Inferior parietal cortex (tissue), 1 donor: ENCODE results near the gene PLEKHA6.

ENCODE experiments used
- DNase-seq: peaks from one replicate; pipeline ENCODE4 v3.0.0-alpha.2; 2016; ENCODE audit errors: extremely low spot score

The PLEKHA6 gene

DNA sequence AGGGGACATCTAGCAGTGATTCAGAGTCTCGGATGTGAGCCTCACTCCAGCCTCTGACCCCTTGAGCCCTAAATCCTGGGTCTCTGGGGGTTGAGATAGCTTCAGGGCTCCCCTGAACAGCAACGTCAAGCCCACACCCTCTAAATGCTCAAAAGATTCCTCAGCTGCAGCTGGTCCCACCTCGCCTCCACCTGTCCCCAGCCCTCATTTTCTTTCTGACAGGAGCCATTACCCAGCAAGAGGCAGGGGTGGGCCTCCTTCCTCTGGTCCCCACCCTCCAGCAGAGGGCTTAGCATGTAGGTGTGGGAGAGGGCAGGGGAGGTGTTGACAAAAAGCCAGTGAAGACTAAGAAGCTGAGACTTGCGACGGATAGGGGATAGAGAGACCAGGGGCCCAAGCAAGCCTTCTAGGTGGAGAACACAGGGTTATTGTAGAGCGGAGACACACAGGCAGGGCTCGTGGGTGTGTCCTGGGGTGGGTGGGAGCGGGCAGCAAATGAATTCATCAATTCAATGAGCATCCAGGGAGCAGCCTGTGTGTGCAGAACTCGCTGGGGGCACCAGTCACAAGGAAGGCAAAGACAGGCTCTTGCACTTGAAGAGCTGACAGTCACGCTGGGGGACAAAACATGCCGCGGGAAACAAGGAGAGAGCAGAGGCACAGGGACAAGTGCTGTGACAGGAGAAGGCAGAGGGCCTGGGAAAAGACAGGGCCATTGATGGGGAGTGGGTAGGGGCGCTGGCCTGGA, 97.0 kb downstream of the PLEKHA6 start:
- DNase-seq: no peak

DNA sequence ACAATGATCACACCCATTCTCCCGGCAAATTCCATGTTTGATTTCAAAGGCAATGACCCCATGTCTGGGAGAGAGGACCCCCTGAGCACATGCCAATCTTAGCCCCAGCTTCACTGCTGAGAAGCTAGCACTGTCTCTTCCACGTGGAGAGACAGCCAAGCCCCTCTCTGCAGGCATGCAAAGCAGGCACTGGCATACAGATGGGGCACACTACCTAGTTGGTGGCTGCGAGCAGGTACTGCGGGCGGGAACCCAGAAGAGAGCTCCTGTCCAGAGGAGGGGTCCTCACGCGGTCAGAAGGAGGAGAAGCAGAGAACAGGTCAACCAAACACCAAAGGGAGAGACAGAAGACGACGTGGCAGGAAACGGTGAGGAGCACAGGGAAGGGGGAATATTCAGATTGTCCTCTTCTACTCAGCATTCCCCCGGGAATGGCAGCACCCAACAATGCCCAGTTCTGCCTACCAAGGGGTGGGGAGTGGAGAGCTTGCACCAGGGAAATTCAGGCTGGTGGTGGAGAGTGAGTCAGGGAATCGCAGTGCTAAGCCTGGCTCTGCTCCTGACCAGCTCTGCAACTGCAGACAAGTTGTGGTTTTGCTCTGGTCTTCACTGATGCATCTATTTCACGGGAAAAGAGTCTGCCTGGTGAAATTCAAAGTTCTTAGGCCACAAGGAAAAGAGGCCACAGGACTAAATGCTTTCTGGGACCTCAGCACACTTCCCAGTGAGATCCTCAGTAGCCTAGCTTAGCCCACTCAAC, 97.8 kb downstream of the PLEKHA6 start:
- DNase-seq: no peak

DNA sequence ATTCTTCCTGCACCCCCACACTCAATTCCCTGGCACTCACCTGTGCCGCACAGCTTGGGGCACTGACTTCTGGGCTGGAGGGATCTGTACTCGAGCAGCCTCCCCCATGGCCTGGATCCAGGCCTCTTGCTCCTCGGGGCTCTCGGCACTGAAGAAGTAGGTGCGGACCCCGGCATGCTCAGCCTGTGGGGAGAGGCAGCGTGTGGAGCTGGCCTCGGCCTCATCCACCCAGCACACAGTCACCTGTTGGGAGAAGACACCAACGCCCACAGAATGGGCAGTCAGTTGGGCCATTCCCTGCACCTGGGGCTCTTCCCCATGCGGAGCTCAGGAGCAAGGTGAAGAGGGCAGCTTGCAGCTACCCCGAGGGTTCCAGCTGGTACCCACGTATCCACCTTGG, 98.5 kb downstream of the PLEKHA6 start:
- no peak for DNase-seq

DNA sequence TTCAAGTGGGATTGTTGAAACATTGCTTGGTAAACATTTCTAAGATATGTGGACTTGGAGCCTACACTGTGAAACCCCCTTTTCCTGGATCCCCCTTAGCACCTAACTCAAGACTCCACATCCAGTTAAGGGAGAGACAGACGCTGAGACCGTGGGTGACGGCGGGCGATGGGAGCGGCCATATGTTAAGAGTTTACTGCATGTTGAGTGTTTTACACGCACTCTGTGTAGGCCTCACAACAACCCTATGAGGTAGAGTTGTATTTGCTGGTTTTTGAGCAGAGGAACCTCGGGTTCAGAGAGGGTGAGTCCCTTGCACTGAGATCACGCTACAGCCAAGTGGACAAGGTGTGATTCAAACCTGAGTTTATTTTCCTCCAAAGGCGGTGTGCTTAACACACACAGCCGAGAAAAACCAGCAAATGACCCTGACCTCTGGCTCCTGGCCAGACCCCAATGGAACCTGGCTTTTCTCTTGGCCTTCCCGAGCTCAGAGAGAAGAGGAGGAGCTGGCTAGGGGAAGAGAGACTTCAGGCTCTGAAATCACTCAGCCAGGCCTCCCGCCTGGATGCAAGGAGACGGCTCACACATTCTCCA, 99.0 kb downstream of the PLEKHA6 start:
- no peak for DNase-seq

- no peak for DNase-seq
Observed at GRCh38 chr1:204259782-204260181, 99.9 kb downstream of the PLEKHA6 start.

DNA sequence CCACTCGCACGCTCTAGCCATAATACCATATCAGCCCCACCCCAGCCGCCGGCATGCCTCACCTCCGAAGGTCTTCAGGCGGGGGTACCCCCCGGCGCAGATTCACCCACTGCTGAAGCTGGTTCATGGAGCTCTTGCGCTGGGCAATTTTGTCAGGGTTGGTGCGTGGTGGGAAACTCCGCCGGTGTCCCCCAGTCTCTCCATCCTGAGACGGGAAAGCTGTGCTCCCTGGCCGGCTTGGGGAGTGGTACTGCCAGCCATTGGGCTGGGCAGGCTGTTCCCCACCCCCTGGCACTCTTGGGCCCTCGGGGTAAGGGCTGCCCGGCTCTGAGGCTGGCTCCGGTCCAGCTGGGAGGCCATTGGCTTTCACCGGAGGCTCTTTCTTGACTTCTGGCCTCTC, 100.5 kb downstream of the PLEKHA6 start:
- no peak for DNase-seq

- DNase-seq: peak; percentile 63
Observed at GRCh38 chr1:204258213-204259115, 101.3 kb downstream of the PLEKHA6 start.

DNA sequence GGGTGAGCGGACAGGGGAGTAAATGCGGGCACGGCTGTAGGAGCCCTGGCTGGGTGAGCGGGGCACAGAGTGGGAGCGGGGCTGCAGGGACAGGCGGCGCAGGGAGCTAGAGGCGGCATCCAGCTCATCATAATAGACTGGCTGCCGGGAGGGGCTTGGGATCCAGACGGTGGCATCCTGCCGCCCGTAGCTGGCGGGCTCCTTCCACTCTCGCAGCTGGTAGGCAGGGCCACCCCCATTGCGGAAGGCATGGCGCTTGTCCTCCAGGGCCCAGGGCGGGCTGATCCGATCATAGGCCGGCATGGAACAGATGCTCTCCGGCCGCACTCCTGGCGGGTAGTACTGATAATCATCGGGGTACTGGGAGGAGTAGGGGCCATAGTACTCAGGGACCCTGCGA, 102.3 kb downstream of the PLEKHA6 start:
- no peak for DNase-seq

DNA sequence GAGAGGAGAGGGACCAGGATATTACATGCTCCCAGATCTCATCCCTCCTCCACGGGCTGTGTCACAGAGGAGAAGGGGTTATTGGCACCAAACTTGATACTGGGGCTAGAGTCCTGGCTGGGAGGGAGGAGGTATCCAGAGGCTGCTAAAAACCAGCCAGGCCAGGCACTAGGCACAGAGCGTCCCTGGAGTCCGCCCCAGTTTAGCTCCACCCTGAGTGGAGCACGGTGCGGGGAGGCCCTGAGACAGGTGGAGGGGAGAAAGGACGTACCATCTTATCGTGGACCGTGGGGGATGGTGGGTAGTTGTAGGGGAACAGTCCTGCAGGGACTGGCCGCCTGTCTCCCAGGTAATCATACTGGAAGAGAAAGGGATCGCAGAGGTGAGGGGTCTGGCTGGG, 103.2 kb downstream of the PLEKHA6 start:
- no peak for DNase-seq

GRCh38 chr1:204255966-204256365, 103.8 kb downstream of the PLEKHA6 start:
- no peak for DNase-seq

GRCh38 chr1:204255225-204255624, 104.5 kb downstream of the PLEKHA6 start:
- no peak for DNase-seq

- no peak for DNase-seq
Observed at GRCh38 chr1:204254031-204254661, 105.6 kb downstream of the PLEKHA6 start.

DNA sequence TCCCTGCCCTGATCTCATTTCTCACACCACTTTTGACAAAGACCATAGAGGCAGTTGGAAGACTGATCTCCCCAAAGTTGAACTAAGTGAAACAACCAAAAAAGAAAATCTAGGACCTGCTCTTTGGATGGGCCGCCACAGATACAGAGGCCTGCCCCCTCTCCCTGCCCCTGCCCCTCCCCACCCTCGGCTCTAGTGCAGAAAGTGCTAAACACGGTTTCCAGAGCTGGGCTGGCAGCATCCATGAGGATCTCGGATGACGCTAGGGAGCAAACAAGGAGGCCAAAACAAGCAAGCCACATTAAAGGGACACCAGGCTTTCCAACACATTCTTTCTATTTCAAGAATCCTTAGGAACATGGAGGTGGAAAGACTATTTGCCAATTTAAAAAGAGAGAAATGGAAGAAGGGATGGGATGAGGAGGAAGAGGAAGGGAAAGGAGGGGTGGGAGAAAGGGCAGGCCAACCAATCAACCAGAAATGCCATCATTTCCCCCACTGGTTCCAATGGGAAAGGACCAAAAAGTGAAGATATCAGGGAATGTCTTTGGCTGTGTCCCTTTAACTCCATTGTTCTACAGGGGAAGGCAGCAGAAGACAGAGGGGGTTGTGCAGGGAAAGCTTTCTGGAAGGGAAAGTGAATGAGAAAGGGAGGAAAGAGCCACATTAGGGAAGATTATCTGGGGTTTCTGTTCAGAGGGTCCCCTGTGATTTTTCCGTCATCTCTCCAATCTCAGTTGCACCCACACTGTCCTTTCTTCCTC, 107.6 kb downstream of the PLEKHA6 start:
- DNase-seq: no peak

- DNase-seq: no peak
Observed at GRCh38 chr1:204251286-204251685, 108.4 kb downstream of the PLEKHA6 start.

DNA sequence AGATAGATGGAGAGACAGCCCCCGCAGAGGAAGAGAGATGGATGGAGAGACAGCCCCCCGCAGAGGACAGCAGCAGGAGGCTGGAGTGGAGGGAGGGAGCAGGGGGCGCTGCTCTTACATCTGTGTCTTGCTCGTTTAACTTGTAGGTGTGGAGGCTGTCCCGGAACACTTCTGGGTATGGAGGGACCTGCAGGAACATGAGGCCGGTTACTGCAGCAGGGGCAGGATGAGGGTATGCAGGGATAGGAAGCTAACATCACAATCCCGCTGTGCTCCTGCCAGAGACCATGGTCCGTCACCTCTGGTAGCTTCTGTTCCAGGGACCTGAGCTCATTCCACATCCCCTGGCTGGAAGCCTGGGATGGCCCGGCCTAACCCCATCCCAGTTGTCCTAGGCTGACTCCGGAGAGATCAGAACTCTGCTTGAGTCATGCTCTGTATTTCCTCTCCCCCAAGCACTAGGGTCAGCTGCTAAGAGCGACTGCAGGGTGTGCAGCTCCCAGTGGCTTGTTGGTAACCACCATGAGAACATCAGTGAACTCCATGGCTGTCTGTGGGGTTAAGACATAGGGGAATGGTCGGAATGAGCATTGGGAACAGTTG, 109.2 kb downstream of the PLEKHA6 start:
- DNase-seq: no peak

DNA sequence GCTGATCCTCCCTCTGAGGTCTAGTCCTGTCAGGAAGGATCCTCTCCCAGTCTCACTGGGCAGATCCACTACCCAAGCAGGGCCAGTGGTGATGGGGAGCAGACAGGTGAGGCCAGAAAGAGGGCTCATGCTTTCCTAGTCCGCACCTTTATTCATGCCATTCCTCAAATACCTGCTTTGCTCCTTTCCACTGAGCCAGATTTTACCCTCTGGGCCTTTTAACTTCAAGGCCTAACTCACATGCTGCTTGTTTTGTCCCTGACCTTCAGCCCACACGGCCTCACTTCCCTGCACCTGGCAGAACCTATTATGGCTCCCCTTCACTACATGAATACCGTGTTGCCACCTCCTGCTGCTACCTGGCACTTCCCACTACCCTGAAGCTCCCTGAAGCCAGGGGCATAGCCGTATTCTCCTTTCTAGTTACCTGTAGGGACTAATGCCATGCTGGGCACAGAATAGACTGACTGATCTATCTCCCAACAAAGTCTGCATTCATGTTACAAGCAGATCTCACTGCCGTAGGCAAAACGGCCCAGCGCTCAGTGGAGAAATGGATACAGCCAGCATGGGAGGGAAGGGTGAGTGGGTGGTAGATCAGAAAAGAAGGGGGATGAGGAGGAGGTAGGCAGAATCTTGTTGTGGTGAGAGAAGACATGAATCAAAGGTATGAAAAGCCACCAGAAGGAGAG, 109.8 kb downstream of the PLEKHA6 start:
- DNase-seq: no peak

DNA sequence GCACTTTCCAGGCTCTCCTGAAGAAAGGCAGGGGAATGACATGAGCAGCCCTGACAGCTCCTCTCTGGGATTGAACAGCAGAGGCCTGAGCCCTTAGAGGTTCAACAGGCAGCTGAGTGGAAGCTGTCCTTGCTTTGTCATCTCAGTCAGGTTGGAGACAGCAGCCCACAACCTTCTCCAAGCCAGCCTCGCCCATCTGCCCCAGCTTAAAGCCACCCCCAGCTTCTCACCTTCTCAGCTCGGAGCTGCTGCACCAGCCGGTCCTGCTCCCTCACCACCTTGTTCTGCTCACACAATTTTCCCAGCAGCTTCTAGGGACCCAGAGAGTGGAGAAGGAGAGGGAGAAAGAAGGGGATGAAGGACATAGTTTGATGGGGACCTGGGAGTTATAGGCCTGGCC, 110.8 kb downstream of the PLEKHA6 start:
- no peak for DNase-seq

- DNase-seq: no peak
Observed at GRCh38 chr1:204246876-204247275, 112.9 kb downstream of the PLEKHA6 start.

DNA sequence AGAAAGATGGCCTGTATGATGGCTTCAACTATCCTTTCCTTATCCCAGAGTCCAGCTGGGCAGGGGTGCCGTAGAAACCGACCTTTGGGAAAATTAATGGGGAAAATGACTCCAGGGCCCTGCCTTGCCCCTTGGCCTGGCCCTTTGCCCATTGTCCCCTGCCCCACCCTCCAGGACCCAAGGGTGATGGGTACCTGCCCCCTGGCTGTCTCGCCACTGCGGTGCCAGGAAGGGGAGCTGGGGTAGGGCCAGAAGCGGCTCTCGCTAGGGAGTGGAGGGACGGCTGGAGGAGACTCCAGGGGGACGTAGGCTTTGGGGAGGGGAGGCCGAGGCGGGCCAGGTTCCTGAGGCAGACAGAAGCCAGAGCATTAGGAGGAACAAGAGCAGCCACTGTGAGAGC, 116.8 kb downstream of the PLEKHA6 start:
- DNase-seq: no peak

DNA sequence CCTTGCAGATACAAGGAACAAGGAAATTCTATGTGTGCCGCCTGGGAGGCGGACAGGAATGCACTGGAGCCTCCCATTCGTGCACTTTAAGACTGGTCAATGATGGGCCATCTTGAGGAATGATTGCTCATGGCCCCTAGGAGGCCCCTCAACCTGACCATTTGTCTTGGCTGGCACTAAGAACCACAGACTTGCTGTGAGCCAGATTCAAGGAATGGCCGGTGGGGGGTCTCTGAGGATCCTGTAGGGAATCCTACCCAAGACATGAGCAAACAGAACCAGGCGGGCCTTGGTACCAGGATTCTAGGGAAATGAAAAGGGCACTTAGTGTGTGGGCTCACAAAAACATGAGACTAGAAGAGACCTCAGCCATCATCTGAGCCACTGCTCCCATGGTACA, 117.8 kb downstream of the PLEKHA6 start:
- DNase-seq: no peak
